CD14-positive monocyte (primary cell): Measurements from ENCODE around the gene CAPN3. TPM values are rescaled to one million over a fixed set of nuclear protein-coding genes. Genes with fewer than 3 reads are reported as not detected.
"Not testable (repeated sequence)": the region's sequence is repeated elsewhere in the genome, so short reads cannot be mapped to it uniquely, and the experiment has no call there.

Experiments
- DNase-seq, 3 donors: peaks; one replicate each; pipeline ENCODE4 v3.0.0-alpha.2; 2011 to 2022
- H2AFZ ChIP-seq: 2 replicates; pipeline ENCODE4 v1.6.0; 2012; ENCODE audit warnings: mild to moderate bottlenecking, low read depth, low read length, inconsistent platforms; ENCODE audit not compliant: insufficient read depth, poor library complexity, severe bottlenecking
- H3K27ac ChIP-seq, 2 donors: 1 replicate in 1 of 2; 2 replicates in 1 of 2; pipeline ENCODE4 v1.5.1; 2012 to 2013; ENCODE audit warnings: low read length in 2 of 2, control low read depth in 1 of 2, inconsistent platforms in 1 of 2, low read depth in 1 of 2, mild to moderate bottlenecking in 1 of 2
- H3K27me3 ChIP-seq, 2 donors: one replicate each; pipeline versions ENCODE4 v1.6.0 to v1.6.1; 2011 to 2013; ENCODE audit warnings: low read length in 2 of 2; ENCODE audit not compliant: control insufficient read depth in 2 of 2, insufficient read depth in 2 of 2
- H3K36me3 ChIP-seq, 2 donors: replicated peaks in 1 of 2; 1 replicate in 1 of 2; 2 replicates in 1 of 2; pipeline versions ENCODE4 v1.5.1 to v1.6.1; 2012 to 2013; ENCODE audit warnings: low read length in 2 of 2, control low read depth in 1 of 2, inconsistent platforms in 1 of 2, mild to moderate bottlenecking in 1 of 2; ENCODE audit not compliant: insufficient read depth in 2 of 2, control insufficient read depth in 1 of 2
- H3K4me1 ChIP-seq, 2 donors: 1 replicate in 1 of 2; 2 replicates in 1 of 2; pipeline versions ENCODE4 v1.5.1 to v1.6.1; 2012 to 2013; ENCODE audit warnings: low read length in 2 of 2, control low read depth in 1 of 2, inconsistent platforms in 1 of 2, mild to moderate bottlenecking in 1 of 2, moderate library complexity in 1 of 2; ENCODE audit not compliant: insufficient read depth in 2 of 2, control insufficient read depth in 1 of 2
- H3K4me2 ChIP-seq: replicated peaks from 2 replicates; pipeline ENCODE3; 2012; ENCODE audit warnings: low read length, moderate library complexity, mild to moderate bottlenecking; ENCODE audit not compliant: poor library complexity, severe bottlenecking; ENCODE audit errors: extremely low read depth
- H3K4me3 ChIP-seq, 3 experiments: fragments of 200-600 bp in 1 of 3; sonication (generic) in 1 of 3; replicated peaks in 1 of 3; 1 replicate in 2 of 3; 2 replicates in 1 of 3; pipeline ENCODE4 v1.5.1; 2011 to 2013; ENCODE audit warnings: low read length in 3 of 3, mild to moderate bottlenecking in 3 of 3, control low read depth in 2 of 3, low read depth in 2 of 3, inconsistent platforms in 1 of 3, moderate library complexity in 1 of 3
- H3K79me2 ChIP-seq: 2 replicates; pipeline ENCODE4 v1.6.0; 2012; ENCODE audit warnings: mild to moderate bottlenecking, control low read depth, inconsistent platforms, low read length, moderate library complexity; ENCODE audit not compliant: insufficient read depth
- H3K9ac ChIP-seq: 2 replicates; pipeline ENCODE4 v1.6.0; 2017; ENCODE audit warnings: low read length, mild to moderate bottlenecking; ENCODE audit not compliant: insufficient read depth, poor library complexity, severe bottlenecking
- H3K9me3 ChIP-seq, 2 donors: replicated peaks in 1 of 2; 1 replicate in 1 of 2; 2 replicates in 1 of 2; pipeline versions ENCODE4 v1.5.1 to v1.6.1; 2012 to 2013; ENCODE audit warnings: low read length in 2 of 2, control low read depth in 1 of 2; ENCODE audit not compliant: control insufficient read depth in 1 of 2, insufficient read depth in 1 of 2
- H4K20me1 ChIP-seq: 2 replicates; pipeline ENCODE4 v1.6.0; 2012; ENCODE audit warnings: mild to moderate bottlenecking, low read length, control low read depth, moderate library complexity; ENCODE audit not compliant: insufficient read depth
- H3K27ac Mint-ChIP-seq, 7 donors: one replicate each; pipeline ENCODE4 v1.8.0; 2020; ENCODE audit warnings: mild to moderate bottlenecking in 7 of 7, mixed read lengths in 7 of 7, moderate library complexity in 6 of 7, inconsistent platforms in 2 of 7
- H3K27me3 Mint-ChIP-seq, 3 donors: one replicate each; pipeline ENCODE4 v1.8.0; 2021 to 2022; ENCODE audit warnings: low read depth in 3 of 3, mild to moderate bottlenecking in 3 of 3, mixed read lengths in 3 of 3, moderate library complexity in 3 of 3, inconsistent platforms in 1 of 3
- H3K36me3 Mint-ChIP-seq, 2 donors: one replicate each; pipeline ENCODE4 v1.8.0; 2020; ENCODE audit warnings: mixed read lengths in 2 of 2, inconsistent platforms in 1 of 2, mild to moderate bottlenecking in 1 of 2
- H3K4me1 Mint-ChIP-seq: one replicate; pipeline ENCODE4 v1.8.0; 2020; ENCODE audit warnings: mild to moderate bottlenecking, mixed read lengths
- H3K4me3 Mint-ChIP-seq, 2 donors: one replicate each; pipeline ENCODE4 v1.8.0; 2020; ENCODE audit warnings: mild to moderate bottlenecking in 2 of 2, mixed read lengths in 2 of 2, moderate library complexity in 1 of 2
- H3K9me3 Mint-ChIP-seq, 7 donors: one replicate each; pipeline ENCODE4 v1.8.0; 2020 to 2022; ENCODE audit warnings: mixed read lengths in 7 of 7, mild to moderate bottlenecking in 6 of 7, moderate library complexity in 6 of 7, inconsistent platforms in 2 of 7
- CTCF ChIP-seq: fragments of 200-600 bp; IDR thresholded peaks from one replicate; pipeline ENCODE4 v1.8.0; 2022; ENCODE audit warnings: antibody characterized with exemption, mild to moderate bottlenecking
- WGBS: methylation state at CpG from one replicate; pipeline ENCODE4 v1.1.5; 2013; ENCODE audit warnings: missing lambda C conversion rate; ENCODE audit not compliant: insufficient coverage; 5-methylcytosine and 5-hydroxymethylcytosine counted together
- intact Hi-C, 2 donors: fragments of 100-400 bp; cut with micrococcal nuclease; formaldehyde crosslinking; loops; one replicate each; pipeline versions ENCODE4 v1.15.0 to v1.15.1; 2023
- polyA plus RNA-seq, 3 donors: library from polyadenylated mRNA; depleted of rRNA in 1 of 3; unstranded in 2 of 3; stranded (reverse) in 1 of 3; fragments of 300-500 nt in 2 of 3; fragments of >200 nt in 1 of 3; fragmentation: Illumina TruSeq in 2 of 3; gene quantifications; 1 replicate in 2 of 3; 2 replicates in 1 of 3; pipeline ENCODE4 v1.2.3, GENCODE V29; 2012 to 2021

The CAPN3 gene
- polyA plus RNA-seq, 3 donors: 2.9 to 76.5 (median 3.6) TPM

- Histone ChIP-seq H3K9me3 (no peaks in the 10 kb centered on the region), H3K36me3 (peaks cover 55 to 78% of the 10 kb centered on the region in 2 donors), H3K27me3 (no peaks in the 10 kb centered on the region), H3K4me1 (no peaks in the 10 kb centered on the region), H2AFZ (no peak overlapping the region), H3K4me3 (no peak overlapping the region), H3K27ac (no peak overlapping the region), H4K20me1 (no peaks in the 10 kb centered on the region), H3K79me2 (no peaks in the 10 kb centered on the region), H3K4me2 (no peak overlapping the region), H3K9ac (no peak overlapping the region)
- H3K4me3 Mint-ChIP-seq: no peak overlapping the region
- no peaks in the 10 kb centered on the region for H3K4me1 Mint-ChIP-seq
- no peak overlapping the region for H3K27ac Mint-ChIP-seq
- H3K27me3 Mint-ChIP-seq: peaks cover 0 to 4% (median 0%) of the 10 kb centered on the region in 3 donors
- no peaks in the 10 kb centered on the region for H3K9me3 Mint-ChIP-seq
- peaks cover 63 to 75% of the 10 kb centered on the region in 2 donors for H3K36me3 Mint-ChIP-seq
- no peak for DNase-seq
- no CpG with 5 or more reads among the region's 1 CpG for WGBS
- no peak for TF ChIP-seq CTCF
- intact Hi-C loops: no loop called here
These were observed 44.5 kb upstream of the CAPN3 start for GRCh38 chr15:42314818-42315217.

GRCh38 chr15:42315521-42315920 lies 43.8 kb upstream of the CAPN3 start:
- Mint-ChIP-seq H3K4me1 (no peaks in the 10 kb centered on the region), H3K27ac (no peak overlapping the region), H3K9me3 (no peaks in the 10 kb centered on the region), H3K27me3 (peaks cover 0 to 4% (median 0%) of the 10 kb centered on the region in 3 donors), H3K36me3 (peaks cover 59 to 70% of the 10 kb centered on the region in 2 donors), H3K4me3 (no peak overlapping the region)
- no peak overlapping the region for H2AFZ ChIP-seq
- H3K9ac ChIP-seq: no peak overlapping the region
- H3K27ac ChIP-seq: no peak overlapping the region
- no peak overlapping the region for H3K4me3 ChIP-seq
- H3K27me3 ChIP-seq: no peaks in the 10 kb centered on the region
- WGBS: no CpG with 5 or more reads among the region's 1 CpG
- TF ChIP-seq CTCF: no peak
- intact Hi-C loops: no loop called here
- no peaks in the 10 kb centered on the region for H3K79me2 ChIP-seq
- H4K20me1 ChIP-seq: no peaks in the 10 kb centered on the region
- no peaks in the 10 kb centered on the region for H3K9me3 ChIP-seq
- peaks cover 48 to 75% of the 10 kb centered on the region in 2 donors for H3K36me3 ChIP-seq
- no peak overlapping the region for H3K4me2 ChIP-seq
- DNase-seq: no peak
- no peaks in the 10 kb centered on the region for H3K4me1 ChIP-seq

- H3K27ac ChIP-seq, H3K4me1 Mint-ChIP-seq, H3K27me3 ChIP-seq, H3K4me2 ChIP-seq, H3K79me2 ChIP-seq, H3K4me3 Mint-ChIP-seq, intact Hi-C loops, H4K20me1 ChIP-seq, H3K4me3 ChIP-seq, H3K9me3 Mint-ChIP-seq, H2AFZ ChIP-seq, H3K9ac ChIP-seq, DNase-seq, H3K9me3 ChIP-seq, H3K4me1 ChIP-seq, H3K27me3 Mint-ChIP-seq: not testable (repeated sequence)
- Mint-ChIP-seq H3K36me3 (peaks cover 57 to 70% of the 10 kb centered on the region in 2 donors), H3K27ac (peak overlapping the region in 1 of 7 donors; percentile 44)
- 100% methylated on average over 5 of the region's 11 CpGs for WGBS
- peaks cover 45 to 75% of the 10 kb centered on the region in 2 donors for H3K36me3 ChIP-seq
These were observed 43.0 kb upstream of the CAPN3 start for GRCh38 chr15:42316282-42316805.
